NCI-H1930 (cell line): Measurements from ENCODE around the gene LIX1.

Source experiments
- DNase-seq, 2 experiments: peaks; one replicate each; lab custom pipeline; 2025; lab: John Stamatoyannopoulos, UW

LIX1 gene

DNA sequence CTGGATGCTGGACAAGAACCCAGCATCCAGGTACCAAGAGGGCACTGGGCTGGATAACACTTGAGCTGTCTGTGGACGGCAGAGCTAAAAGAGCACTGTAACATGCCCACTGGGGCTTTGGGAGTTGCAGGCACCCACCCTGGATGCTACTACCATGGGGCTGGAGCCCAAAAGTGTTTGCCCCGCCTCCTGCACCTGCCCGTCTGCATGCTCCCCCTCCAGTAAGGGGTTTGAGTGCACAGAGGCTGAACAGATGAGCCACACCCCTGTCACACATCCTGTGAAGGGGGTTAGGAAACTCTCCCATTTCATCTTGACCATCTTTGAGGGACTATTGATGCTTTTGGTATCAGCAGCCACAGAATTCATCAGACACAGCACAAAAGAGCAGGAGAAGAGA is 69.0 kb downstream of the LIX1 start:
- no peak for DNase-seq

- DNase-seq = no peak
Observed at GRCh38 chr5:97072696-97073095, 69.7 kb downstream of the LIX1 start.

DNA sequence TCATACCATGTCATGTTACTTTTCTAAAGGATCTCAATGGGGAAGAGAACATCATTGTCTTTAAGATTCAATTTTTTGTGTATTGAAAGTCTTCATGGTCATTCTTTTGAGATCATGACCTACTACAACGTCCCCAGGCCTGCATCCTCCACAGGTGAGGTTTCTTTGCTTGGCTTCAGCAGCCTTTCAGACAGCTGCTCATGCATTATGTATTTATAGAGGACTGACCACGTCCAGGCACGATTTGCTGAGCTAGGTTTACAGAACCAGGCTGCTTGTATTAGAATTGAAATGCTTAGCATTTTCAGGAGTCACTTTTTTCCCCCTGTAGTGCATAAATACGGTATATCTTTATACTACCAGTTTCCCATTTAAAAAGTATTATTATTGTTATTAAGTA is 70.4 kb downstream of the LIX1 start:
- DNase-seq = no peak

GRCh38 chr5:97071101-97071500 is 71.3 kb downstream of the LIX1 start:
- DNase-seq = no peak

GRCh38 chr5:97070234-97070633 is 72.2 kb downstream of the LIX1 start:
- no peak for DNase-seq

DNA sequence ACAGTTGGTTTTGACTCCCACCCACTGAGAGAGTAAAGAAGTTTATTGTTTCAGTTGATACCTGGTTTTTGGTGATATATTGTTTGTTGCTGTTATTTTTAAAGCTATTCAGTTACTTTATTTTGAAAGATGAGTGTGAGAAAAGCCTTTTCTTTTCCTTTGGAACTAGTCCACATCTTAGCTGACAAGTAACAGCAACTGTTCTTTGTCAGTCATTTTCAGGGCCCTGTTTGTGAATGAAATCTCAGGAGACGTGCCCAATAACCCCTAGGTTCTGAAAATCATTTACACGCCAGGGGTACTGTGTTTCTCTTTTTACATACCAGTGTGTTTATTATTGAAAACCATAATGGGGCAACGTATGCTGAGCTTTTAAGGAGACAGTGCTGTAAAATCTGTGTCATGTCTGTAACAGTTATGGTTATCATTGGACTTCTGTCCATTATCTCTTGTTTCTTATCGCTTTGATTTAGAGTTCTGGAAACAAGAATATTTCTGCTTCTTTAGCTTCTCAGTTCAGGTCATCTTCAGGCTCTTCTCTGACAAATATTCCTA is 75.0 kb downstream of the LIX1 start:
- DNase-seq = no peak

- no peak for DNase-seq
Observed at GRCh38 chr5:97065475-97065874, 76.9 kb downstream of the LIX1 start.

DNA sequence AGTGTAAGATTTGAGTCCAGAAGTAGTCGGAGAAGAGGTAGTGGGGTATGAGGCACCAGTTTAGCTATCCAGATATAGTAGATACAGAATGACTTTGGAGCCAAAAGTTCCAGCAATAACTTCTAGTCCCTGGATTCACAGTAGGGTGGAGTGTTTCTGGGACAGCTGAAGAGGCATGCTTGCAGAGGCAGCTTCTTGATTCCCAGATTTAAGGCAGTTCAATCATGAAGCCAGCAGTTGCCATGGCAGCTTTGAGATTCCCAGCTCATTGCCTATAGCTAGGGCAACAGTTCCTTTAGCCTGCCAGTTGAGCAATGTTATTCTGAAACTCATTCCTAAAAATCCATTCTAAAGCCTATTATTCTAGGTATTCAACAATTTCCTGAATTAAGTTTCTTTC is 79.2 kb downstream of the LIX1 start:
- DNase-seq = no peak

DNA sequence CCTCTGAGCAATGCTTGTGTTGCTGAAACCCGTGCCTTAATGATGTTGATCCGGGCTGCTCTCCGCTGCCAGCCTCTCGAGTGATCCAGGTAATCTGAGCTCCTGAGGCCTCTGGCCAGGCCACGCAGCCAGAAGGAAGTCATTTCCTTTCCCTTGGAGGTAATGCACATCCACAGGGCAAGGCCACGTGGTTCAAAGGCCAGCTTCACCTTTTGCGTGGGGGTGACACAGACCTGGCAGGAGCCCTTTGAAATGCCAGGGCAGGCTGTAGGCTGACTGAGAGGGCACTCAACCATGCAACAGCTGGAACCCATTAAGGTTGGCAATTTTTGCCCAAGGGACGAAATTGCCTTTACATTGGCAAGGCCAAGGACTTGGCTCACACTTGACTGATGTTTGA is 80.4 kb downstream of the LIX1 start:
- DNase-seq = no peak

DNA sequence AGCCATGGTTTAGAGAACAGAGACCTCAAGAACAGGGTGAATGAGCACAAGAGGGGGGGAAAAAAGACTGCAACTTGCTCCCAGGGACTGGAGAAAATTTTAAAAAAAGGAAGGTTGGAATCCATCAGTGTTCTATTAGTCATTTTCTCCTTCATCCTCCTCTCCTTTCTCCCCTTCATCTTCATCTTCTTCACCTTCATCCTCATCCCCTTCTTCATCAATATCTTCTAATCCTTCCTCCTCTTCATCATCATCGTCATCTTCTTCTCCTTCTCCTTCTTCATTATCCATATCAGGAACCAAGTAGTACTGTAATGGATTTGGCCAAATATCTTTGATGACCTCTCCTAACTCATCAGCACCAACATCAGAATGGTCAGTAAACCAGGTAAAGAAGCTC is 86.1 kb downstream of the LIX1 start:
- DNase-seq = no peak

DNA sequence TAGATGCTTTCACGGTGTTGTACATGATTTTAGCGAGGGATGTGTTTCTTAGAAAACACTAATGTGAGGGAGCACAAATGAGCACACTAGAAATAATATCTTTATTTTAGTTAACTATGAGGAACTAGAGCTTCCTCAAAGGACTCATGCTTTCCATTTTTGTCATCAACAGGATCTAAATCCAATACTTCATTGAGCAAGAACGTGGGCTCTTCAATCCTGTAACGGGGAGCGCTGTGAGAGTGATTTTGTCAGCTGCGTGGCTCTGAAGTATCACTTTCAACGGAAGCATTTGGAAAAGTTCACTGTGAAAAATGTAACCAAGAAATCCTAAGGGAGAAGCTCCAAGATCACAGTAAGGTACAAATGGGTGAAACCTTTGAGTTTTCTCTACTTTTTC is 93.2 kb downstream of the LIX1 start:
- DNase-seq = no peak

GRCh38 chr5:97047076-97047475 is 95.3 kb downstream of the LIX1 start:
- DNase-seq = no peak

- no peak for DNase-seq
Observed at GRCh38 chr5:97046270-97046982, 96.0 kb downstream of the LIX1 start.

GRCh38 chr5:97044052-97044451 is 98.4 kb downstream of the LIX1 start:
- DNase-seq = no peak

GRCh38 chr5:97043511-97043910 is 98.9 kb downstream of the LIX1 start:
- DNase-seq = no peak

GRCh38 chr5:97042996-97043395 is 99.4 kb downstream of the LIX1 start:
- DNase-seq = no peak
